NCI-H2081 (cell line): ENCODE data around the gene SETD1A.
A peak's percentile ranks its signal among the peaks of the same experiment; 100 is the strongest.

Source experiments
- DNase-seq, 2 experiments: peaks; one replicate each; lab custom pipeline; 2025; lab: John Stamatoyannopoulos, UW

The SETD1A gene

GRCh38 chr16:30957456-30958174 is at the start of gene SETD1A:
SETD1A (plus strand) TSS chr16:30957754; CDS start chr16:30958732, 978 bp downstream.
- peak; percentile 87 for DNase-seq

DNA sequence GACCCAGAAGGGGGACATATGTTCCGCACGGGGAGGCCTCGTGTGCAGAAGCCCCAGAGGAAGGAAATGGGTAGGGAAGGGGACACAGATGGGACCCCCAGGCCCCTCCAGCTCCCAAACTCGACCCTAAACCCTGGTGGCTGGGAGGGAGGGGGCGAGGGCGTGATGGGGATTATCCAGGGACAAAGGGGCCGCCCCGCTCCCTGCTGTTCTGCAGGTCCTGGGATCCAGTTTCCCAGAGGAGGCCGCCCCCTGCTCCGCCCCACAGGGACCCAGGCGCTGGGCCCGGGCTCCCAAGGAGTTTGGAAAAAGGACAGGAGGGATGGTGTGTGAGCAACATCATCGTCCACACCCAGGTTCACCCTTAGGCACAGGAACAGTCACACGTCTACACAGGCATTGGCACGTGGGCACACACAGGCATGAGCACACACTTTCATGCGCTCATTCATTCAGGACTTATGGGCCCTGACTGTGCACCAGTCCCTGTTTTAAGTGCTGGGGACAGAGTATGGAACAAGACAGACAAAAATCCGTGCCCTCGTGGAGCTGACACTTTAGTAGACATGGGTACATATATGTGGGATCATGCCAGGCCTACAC is 47.0 kb upstream of the SETD1A start:
- no peak for DNase-seq

GRCh38 chr16:30912794-30913412 is 44.7 kb upstream of the SETD1A start:
- DNase-seq = no peak

DNA sequence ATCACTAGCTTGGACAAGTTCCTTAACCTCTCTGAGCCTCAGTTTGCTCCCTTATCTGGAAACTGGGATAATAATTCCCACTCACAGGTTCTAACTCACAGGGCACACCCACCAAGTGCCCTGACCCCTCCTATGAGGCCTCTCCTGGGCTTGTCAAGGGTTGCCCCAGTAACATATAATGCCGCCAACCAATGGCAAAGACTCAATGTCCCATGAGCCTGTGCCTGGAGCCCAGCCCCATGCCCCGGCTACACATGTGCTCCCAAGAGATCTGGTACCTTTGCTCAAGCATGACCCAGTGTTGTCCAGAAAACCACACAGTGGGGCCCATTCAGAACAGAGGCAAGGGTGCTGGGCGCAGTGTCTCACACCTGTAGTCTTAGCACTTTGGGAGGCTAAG is 42.7 kb upstream of the SETD1A start:
- no peak for DNase-seq

DNA sequence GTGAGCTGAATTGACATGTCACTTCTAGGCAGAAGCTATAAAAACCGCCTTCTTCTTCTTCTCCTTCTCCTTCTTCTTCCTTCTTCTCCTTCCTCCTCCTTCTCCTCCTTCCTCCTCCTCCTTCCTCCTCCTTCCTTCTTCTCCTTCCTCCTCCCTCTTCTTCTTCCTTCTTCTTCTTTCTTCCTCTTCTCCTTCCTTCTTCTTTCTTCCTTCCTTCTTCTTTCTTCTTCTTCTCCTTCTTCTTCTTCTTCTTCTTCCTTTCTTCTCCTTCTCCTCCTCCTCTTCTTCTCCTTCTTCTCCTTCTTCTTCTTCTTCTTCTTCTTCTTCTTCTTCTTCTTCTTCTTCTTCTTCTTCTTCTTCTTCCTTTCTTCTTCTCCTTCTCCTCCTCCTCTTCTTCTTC is 38.9 kb upstream of the SETD1A start:
- no peak for DNase-seq

GRCh38 chr16:30920891-30921290 is 36.7 kb upstream of the SETD1A start:
- no peak for DNase-seq

GRCh38 chr16:30921459-30921747 is 36.2 kb upstream of the SETD1A start:
- DNase-seq = no peak

DNA sequence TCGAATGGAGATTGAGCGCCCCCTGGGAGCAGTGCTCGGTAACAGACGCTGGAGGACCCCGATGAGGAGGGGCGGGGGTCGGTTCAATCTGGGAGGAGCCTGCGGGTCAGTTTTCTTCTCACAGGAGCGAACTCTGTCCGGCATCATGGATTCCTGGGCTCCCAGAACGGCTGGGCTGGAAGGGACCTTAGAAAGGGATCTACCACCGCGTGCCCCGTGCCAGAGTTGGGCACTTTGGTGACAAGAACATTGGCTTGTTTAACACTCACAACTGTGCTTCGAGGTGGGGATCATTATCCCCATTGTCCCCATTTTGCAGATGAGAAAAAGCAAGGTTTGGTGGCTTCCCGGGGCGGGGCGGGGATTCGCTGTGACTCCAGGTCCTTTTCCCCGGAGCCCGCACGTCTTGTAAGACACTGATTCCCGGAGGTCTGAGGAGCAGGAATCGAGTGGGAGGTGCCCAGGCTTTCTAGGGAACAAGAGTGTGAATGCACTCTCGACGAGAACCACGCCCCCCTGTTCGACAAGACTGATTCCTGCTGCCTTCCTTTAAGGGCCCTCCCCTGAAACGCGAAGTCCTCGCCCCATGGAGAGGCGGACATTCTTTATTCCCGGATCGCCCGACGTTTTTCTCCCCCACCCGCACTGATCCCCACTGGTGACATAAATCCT is 35.7 kb upstream of the SETD1A start:
- peak; percentile 78 to 79 for DNase-seq

DNA sequence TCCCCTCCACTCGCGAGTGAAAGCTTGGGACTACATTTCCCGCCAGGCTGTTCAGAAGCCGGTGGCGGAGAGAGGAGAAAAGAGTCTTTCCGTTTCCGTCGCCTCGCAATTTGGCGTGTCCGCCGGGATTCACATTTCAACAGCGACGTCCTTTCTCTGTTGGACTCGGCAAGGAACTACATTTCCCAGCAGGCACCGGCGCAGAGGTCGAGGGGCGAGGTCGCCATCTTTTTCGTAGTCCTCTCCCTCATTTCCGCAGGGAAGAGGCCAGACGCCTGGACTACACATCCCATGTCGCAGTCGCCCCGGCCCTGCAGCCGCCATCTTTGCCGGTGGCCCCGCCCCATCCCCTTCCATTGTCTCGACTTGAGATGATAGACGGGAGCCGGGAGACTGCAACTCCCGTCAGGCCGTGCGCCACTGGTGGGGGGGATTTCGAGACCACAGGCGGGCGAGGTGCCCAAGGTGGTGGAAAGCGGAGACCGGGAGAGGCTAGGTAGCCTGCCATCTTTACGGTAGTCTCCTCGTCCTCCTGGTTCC is 35.1 kb upstream of the SETD1A start:
- DNase-seq = peak; percentile 97 to 98

GRCh38 chr16:30922960-30923535 is 34.5 kb upstream of the SETD1A start:
- DNase-seq = peak; percentile 97

- DNase-seq = no peak
Measured at GRCh38 chr16:30923554-30924075, 33.9 kb upstream of the SETD1A start, which contains the start of gene FBXL19. FBXL19 (plus strand) TSS chr16:30923572; CDS start chr16:30925755, 2,183 bp downstream.

GRCh38 chr16:30924076-30924912 is 33.3 kb upstream of the SETD1A start:
- DNase-seq = no peak

DNA sequence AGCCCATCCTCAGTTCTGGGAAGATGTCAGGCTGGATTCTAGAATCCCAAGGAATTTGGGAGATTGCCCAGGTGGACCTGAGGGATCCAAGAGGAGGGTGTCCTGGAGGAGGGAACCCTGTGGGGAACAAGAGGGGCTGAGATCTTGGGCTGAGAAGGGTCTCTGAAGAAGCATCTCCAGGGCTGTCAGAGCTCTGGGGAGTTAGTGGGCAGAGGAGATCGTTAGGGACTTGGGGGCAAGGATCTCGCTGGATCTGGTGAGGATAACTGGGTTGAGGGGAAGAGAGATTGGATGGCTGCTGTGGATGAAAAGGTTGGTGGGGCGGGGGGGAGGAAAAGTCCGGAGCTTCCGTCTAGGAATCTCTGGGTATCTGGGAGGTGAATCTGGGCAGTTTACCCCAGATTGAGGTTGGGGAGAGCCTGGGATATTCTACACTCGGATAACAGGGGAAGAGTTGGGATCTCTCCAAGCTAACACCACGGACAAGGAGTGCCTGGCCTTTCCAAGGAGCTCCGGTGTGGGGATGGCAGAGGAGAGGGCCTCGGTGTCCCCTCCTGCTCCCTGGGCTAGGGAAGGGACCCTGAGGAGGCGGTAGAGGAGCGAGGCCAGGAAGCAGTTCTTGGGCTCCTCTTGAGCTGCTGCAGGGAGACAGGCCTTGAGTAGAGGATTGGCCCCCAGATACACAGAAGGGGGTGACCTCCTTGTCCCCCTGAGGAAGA is 32.5 kb upstream of the SETD1A start:
- DNase-seq = no peak

DNA sequence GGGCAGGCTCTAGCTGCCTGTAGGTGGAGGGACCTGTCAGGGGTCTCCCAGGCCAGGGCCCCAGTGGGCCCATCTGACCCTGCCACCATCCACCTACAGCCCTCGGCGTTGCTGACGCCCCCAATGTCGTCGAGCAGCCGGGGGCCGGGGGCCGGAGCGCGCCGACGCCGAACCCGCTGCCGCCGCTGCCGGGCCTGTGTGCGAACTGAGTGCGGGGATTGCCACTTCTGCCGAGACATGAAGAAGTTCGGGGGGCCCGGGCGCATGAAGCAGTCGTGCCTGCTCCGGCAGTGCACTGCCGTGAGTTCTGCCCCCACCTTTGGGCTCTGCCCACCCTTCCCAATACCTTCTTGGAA is 31.9 kb upstream of the SETD1A start:
- no peak for DNase-seq

DNA sequence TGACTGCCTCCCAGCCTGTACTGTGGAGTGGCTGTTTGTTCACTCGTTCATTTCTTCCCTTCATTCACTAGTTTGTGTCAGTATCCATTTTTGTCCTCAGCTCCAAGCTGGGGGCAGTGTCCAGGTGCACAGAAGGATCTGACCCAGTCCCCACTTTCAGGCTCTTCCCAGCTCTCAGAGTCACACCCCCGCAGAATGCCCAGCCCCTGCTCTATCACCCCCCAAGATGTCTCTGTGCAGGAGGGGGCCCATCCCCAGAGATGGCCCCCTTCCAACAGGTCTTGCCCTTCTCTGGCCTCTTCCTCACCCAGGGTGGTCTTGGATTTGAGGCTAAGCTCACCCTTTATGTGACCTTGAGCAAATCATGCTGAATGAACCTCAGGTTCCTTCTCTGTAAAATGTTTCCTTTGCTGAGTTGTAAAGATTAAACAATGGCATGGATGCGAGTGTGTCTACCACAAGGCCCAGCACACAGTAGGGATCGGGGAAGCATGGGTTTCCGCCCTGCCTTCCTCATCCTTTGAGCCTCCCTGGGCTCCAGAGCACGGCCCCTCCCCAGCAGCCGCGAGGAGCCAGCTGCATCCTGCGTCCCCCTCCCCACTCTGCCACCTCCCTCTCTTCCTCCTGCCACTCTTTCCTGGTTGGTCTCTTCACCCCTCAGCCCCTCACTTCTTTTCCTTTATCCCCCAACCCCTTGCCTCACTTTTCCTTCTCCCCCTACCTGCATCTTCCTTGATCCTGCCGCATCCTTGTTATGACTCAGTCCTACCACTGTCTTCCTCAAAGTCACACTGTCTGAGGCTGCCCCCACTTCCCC is 31.4 kb upstream of the SETD1A start:
- DNase-seq = no peak

- no peak for DNase-seq
Measured at GRCh38 chr16:30926937-30927788, 30.4 kb upstream of the SETD1A start.

GRCh38 chr16:30927789-30928378 is 29.7 kb upstream of the SETD1A start:
- peak; percentile 94 for DNase-seq

DNA sequence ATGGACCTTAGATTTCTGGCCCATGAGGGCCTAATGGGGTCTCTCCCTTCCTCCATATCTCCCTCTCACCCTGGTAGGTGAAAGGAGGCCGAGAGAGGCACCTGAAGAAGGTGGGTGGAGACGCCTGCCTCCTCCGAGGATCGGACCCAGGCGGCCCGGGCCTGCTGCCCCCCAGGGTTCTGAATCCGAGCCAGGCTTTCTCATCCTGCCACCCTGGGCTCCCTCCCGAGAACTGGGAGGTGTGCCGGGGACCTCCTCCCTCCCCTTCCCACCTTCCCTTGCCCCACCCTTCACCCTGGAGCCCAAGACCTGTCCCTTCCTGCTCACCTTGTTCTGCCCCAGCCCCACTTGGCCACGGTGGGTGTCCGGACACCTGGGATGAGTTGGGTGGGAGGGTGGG is 29.2 kb upstream of the SETD1A start:
- peak in 1 of 2 experiments; percentile 42 for DNase-seq
